OCI-LY3 (cell line): ENCODE data around the gene TAS1R2.

Experiments used
- CTCF ChIP-seq: fragments of 200-600, 300-600 bp; sonication (generic); IDR thresholded peaks from 2 replicates; pipeline ENCODE4 v1.5.1; 2014; ENCODE audit warnings: antibody characterized with exemption, low read length, low read depth
- EZH2phosphoT487 ChIP-seq: fragments of 200-600 bp; shearing (Covaris generic); IDR thresholded peaks from 2 replicates; pipeline ENCODE4 v1.6.1; 2018; ENCODE audit warnings: antibody characterized with exemption, mixed run types, low read depth

DNA sequence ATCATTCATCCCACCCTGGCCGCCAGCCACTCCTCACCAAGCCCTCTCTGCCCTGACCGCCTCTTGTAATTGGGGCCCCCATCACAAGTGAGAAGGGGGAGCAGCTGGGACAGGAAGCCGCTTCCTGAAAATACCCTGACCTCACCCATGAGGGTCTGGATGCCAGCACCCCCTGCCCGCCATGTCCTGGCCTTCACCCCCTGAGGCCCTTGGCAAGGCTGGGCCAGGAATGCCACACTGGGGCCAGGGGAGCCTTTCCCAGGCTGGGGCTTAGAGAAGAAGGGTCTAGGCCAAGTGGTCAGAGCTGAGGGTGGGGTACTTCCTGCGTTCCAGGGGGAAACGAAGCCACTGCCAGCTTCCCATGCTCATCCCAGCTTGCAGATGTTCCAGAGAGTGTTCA, 60.5 kb downstream of the TAS1R2 start:
- TF ChIP-seq CTCF (no peak), EZH2phosphoT487 (no peak)
